ENCODE measurements around the gene CSGALNACT2. TPM values are rescaled to one million over a fixed set of nuclear protein-coding genes. Genes with fewer than 3 reads are reported as not detected.

CSGALNACT2 gene
- total RNA-seq, 2 experiments from 2014 or later, result 25.6 to 27.1 TPM

DNA sequence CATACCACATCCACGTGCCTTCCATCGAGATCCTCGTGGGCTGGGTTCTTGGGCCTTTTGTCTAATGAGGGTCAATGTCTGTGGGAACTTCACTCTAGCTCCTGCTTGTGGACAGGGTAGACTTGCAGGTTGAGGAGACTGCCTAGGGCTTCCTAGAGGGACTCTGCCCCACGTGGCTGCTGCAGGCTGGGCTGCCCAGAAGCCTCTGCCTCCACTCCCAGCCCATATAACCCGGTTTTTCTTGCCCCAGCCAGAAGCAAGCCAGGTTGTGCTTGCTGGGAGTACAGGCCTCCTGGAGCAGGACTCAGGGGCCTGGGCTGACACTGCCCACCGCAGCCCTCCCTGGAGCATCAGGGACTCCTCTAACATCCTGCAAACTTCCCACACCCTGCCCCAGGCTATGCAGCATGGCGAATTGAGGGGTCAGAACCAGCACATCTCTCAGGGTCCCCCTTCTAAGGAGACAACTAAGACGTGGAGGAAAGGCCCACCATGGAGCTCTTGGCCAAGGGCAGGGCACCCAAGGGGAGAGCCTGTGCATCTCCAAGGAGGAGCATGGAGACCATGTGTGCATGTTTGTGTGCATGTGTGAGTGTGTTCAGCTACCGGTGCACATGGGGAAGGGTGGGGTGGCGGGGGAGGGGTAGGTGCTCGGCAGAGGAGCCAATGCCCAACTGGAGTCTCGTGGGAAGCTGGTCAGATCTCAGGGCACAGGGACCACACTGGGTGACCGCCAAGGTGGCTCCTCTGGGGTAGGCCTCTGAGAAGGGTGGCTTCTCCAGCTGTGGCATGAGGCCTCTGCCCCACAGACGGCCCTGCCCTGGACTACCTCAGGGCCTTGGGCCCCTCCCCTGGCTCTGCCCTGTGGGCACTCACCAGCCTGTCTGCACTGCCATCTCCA, 66.0 kb downstream of the CSGALNACT2 start:
- H3K9me3 Mint-ChIP-seq, result no peaks in the 10 kb centered on the region
- no peak for DNase-seq
- no peak overlapping the region for H3K27ac Mint-ChIP-seq
- H3K4me1 Mint-ChIP-seq (ENCODE audit: low read depth), result peaks cover 4% of the 10 kb centered on the region
- CTCF ChIA-PET, result interaction anchor here (0.5 to 3.2 kb wide), 29 partner anchors 10 to 526 kb away, joined by 3 to 11 read pairs (median 3); partner anchors contain the start of gene CSGALNACT2
- H3K36me3 Mint-ChIP-seq (ENCODE audit: low read depth), result no peaks in the 10 kb centered on the region
- intact Hi-C loops (cut with micrococcal nuclease), result loop anchor here (1.0 to 10.0 kb wide), 3 partner anchors 83 to 269 kb away; no protein-coding TSS in a partner anchor
- H3K27me3 Mint-ChIP-seq (ENCODE audit: low read depth), result no peaks in the 10 kb centered on the region
- H3K4me3 Mint-ChIP-seq, result no peak overlapping the region

GRCh38 chr10:43204943-43205671, 66.9 kb downstream of the CSGALNACT2 start:
- H3K4me1 Mint-ChIP-seq (ENCODE audit: low read depth), result peaks cover 4% of the 10 kb centered on the region

DNA sequence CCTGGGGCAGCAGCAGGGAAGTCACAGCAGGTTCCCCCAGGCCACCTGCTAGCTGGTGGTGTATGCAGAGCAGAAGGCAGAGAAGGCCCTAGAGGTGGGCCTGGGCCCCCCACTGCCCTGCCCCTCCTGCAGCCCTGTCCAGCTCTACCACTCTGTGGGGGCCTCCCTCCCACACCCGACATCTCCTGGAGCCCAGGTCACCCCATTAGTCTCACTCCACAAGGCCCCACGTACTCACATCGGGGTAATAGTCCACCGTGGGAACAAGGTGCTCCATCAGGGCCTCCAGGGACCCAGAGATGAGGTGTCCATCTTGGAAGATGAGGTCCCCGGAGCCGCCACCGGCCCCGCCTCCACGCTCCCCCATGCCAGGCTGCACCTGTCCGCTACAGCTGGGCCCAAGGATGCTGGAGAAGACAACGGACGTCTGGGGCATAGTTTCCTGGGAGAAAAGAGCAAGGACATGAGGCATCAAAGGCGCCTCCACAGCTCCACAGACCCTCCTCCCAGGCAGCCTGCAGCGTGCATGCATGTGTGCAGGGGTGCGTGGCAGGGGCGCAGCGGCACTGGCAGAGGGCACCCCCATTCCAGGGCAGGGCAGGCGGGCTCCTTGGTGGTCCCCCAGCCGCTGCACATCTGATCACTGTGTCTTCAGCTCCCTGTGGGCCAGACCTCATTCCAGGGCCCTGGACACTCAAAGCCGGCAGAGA, 67.6 kb downstream of the CSGALNACT2 start:
- Mint-ChIP-seq H3K27me3 (ENCODE audit: low read depth) (no peaks in the 10 kb centered on the region), H3K4me3 (no peak overlapping the region), H3K27ac (no peak overlapping the region), H3K36me3 (ENCODE audit: low read depth) (no peaks in the 10 kb centered on the region), H3K9me3 (no peaks in the 10 kb centered on the region), H3K4me1 (ENCODE audit: low read depth) (peaks cover 4% of the 10 kb centered on the region)
- intact Hi-C loops (cut with micrococcal nuclease), result loop anchor here (1.0 to 10.0 kb wide), 5 partner anchors 51 to 271 kb away; no protein-coding TSS in a partner anchor
- CTCF ChIA-PET, result interaction anchor here (1.1 to 3.2 kb wide), 9 partner anchors 9 to 255 kb away, joined by 3 to 11 read pairs (median 5); no protein-coding TSS in a partner anchor
- DNase-seq, result no peak

More at GRCh38 chr10:43204943-43205671, 66.9 kb downstream of the CSGALNACT2 start:
- Mint-ChIP-seq H3K27me3 (ENCODE audit: low read depth) (no peaks in the 10 kb centered on the region), H3K27ac (no peak overlapping the region), H3K36me3 (ENCODE audit: low read depth) (no peaks in the 10 kb centered on the region), H3K4me3 (no peak overlapping the region), H3K9me3 (no peaks in the 10 kb centered on the region)
- intact Hi-C loops (cut with micrococcal nuclease), result loop anchor here (1.0 to 10.0 kb wide), 6 partner anchors 52 to 270 kb away; no protein-coding TSS in a partner anchor
- CTCF ChIA-PET, result interaction anchor here (0.7 to 3.2 kb wide), 24 partner anchors 10 to 485 kb away, joined by 3 to 11 read pairs (median 4); partner anchors contain the start of gene CSGALNACT2
- DNase-seq, result peak; percentile 73

DNA sequence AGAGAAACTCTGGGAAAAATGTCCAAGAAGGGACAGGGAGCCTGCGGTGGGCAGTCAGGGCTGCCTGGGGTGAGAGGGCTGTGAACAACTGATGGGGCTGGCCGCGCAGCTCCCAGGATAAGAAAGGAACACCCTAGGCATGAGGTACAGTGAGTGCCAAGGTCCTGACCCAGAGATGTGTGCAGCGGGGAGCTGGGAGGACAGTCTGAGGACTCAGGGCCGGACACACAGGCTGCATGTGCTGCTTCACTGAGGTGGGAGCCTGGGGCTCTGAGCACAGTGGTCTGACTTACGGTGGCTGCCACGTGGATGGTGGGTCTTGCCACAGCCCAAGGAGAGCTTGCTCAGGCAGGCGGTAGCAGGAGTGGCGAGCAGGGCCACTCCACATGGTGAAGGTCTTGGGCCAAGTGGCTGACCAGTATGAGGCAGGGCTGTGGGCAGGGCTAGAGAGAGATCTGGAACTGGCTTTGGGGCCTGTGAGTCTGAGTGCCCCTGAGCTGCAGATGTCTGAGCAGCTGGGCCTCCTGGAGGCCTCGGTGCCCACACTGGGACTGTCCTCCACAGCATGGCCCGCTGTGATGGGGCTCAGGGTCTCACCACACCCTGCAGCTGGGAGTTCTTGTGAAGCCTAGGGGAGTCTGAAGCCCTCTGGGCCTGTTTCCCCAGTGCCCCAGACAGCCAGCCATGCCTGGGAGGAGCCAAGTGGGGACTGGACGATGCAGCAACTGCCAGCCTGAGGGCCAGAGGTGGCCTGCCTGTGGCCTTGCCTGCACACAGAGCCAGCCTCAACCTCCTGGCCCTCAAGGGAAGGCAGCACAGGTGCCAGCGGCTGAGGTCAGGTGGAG, 68.4 kb downstream of the CSGALNACT2 start:
- Mint-ChIP-seq H3K4me1 (ENCODE audit: low read depth) (peaks cover 4% of the 10 kb centered on the region), H3K4me3 (no peak overlapping the region), H3K36me3 (ENCODE audit: low read depth) (no peaks in the 10 kb centered on the region), H3K27ac (no peak overlapping the region), H3K9me3 (no peaks in the 10 kb centered on the region), H3K27me3 (ENCODE audit: low read depth) (no peaks in the 10 kb centered on the region)
- intact Hi-C loops (cut with micrococcal nuclease), result loop anchor here (5.0 to 10.0 kb wide), 2 partner anchors 51 to 272 kb away; no protein-coding TSS in a partner anchor
- DNase-seq, result no peak
- CTCF ChIA-PET, result interaction anchor here (1.5 to 3.2 kb wide), 2 partner anchors 8 to 43 kb away, joined by 5 to 11 read pairs; no protein-coding TSS in a partner anchor

GRCh38 chr10:43208147-43209073, 70.2 kb downstream of the CSGALNACT2 start:
- H3K27ac Mint-ChIP-seq, result no peak overlapping the region
- no peaks in the 10 kb centered on the region for H3K27me3 Mint-ChIP-seq (ENCODE audit: low read depth)
- no peak overlapping the region for H3K4me3 Mint-ChIP-seq
- intact Hi-C loops (cut with micrococcal nuclease), result loop anchor here (5.0 to 10.0 kb wide), 2 partner anchors 49 to 274 kb away; no protein-coding TSS in a partner anchor
- peak; percentile 1 for DNase-seq
- H3K36me3 Mint-ChIP-seq (ENCODE audit: low read depth), result no peaks in the 10 kb centered on the region
- no peaks in the 10 kb centered on the region for H3K4me1 Mint-ChIP-seq (ENCODE audit: low read depth)
- CTCF ChIA-PET, result no interaction called here
- H3K9me3 Mint-ChIP-seq, result no peaks in the 10 kb centered on the region

GRCh38 chr10:43209074-43209455, 70.8 kb downstream of the CSGALNACT2 start:
- H3K9me3 Mint-ChIP-seq, result no peaks in the 10 kb centered on the region
- no peak overlapping the region for H3K4me3 Mint-ChIP-seq
- DNase-seq, result peak; percentile 3
- H3K27me3 Mint-ChIP-seq (ENCODE audit: low read depth), result no peaks in the 10 kb centered on the region
- CTCF ChIA-PET, result interaction anchor here (0.7 kb wide), 1 partner anchor 249 kb away, joined by 3 read pairs; no protein-coding TSS in a partner anchor
- no peaks in the 10 kb centered on the region for H3K4me1 Mint-ChIP-seq (ENCODE audit: low read depth)
- no peak overlapping the region for H3K27ac Mint-ChIP-seq
- intact Hi-C loops (cut with micrococcal nuclease), result loop anchor here (5.0 to 10.0 kb wide), 2 partner anchors 48 to 274 kb away; no protein-coding TSS in a partner anchor
- no peaks in the 10 kb centered on the region for H3K36me3 Mint-ChIP-seq (ENCODE audit: low read depth)

GRCh38 chr10:43209651-43210141, 71.5 kb downstream of the CSGALNACT2 start:
- DNase-seq, result peak; percentile 3
- intact Hi-C loops (cut with micrococcal nuclease), result loop anchor here (5.0 to 10.0 kb wide), 2 partner anchors 48 to 275 kb away; no protein-coding TSS in a partner anchor
- CTCF ChIA-PET, result interaction anchor here (0.7 kb wide), 1 partner anchor 248 kb away, joined by 3 read pairs; no protein-coding TSS in a partner anchor
- Mint-ChIP-seq H3K27me3 (ENCODE audit: low read depth) (no peaks in the 10 kb centered on the region), H3K9me3 (no peaks in the 10 kb centered on the region), H3K27ac (no peak overlapping the region), H3K36me3 (ENCODE audit: low read depth) (no peaks in the 10 kb centered on the region), H3K4me1 (ENCODE audit: low read depth) (no peaks in the 10 kb centered on the region), H3K4me3 (no peak overlapping the region)

DNA sequence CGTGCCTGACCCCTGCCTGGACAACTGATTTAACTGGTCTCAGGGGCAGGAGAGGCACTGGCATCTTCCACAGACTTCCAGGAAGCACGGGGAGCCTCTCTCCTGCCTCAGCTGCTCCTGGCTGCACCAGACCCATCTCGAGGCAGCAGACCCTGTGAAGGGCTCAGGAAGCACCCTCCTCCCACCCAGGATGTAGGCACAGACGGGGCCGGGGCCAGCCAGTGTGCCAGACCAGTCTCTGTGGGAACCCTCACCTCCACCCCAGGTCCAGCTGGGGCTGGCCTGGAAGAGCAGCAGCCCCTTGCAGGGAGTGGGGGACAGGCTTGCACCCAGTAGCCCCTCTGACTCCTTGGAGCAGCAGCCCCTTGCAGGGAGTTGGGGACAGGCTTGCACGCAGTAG, 72.3 kb downstream of the CSGALNACT2 start:
- Mint-ChIP-seq H3K27ac (no peak overlapping the region), H3K4me1 (ENCODE audit: low read depth) (no peaks in the 10 kb centered on the region), H3K9me3 (no peaks in the 10 kb centered on the region), H3K4me3 (no peak overlapping the region), H3K36me3 (ENCODE audit: low read depth) (no peaks in the 10 kb centered on the region), H3K27me3 (ENCODE audit: low read depth) (no peaks in the 10 kb centered on the region)
- CTCF ChIA-PET, result no interaction called here
- intact Hi-C loops (cut with micrococcal nuclease), result no loop called here
- no peak for DNase-seq

- Mint-ChIP-seq H3K4me3 (no peak overlapping the region), H3K27me3 (ENCODE audit: low read depth) (no peaks in the 10 kb centered on the region), H3K27ac (no peak overlapping the region), H3K36me3 (ENCODE audit: low read depth) (no peaks in the 10 kb centered on the region), H3K4me1 (ENCODE audit: low read depth) (no peaks in the 10 kb centered on the region), H3K9me3 (no peaks in the 10 kb centered on the region)
- CTCF ChIA-PET, result no interaction called here
- DNase-seq, result no peak
- intact Hi-C loops (cut with micrococcal nuclease), result no loop called here
Measured at GRCh38 chr10:43211030-43211429, 72.8 kb downstream of the CSGALNACT2 start.

DNA sequence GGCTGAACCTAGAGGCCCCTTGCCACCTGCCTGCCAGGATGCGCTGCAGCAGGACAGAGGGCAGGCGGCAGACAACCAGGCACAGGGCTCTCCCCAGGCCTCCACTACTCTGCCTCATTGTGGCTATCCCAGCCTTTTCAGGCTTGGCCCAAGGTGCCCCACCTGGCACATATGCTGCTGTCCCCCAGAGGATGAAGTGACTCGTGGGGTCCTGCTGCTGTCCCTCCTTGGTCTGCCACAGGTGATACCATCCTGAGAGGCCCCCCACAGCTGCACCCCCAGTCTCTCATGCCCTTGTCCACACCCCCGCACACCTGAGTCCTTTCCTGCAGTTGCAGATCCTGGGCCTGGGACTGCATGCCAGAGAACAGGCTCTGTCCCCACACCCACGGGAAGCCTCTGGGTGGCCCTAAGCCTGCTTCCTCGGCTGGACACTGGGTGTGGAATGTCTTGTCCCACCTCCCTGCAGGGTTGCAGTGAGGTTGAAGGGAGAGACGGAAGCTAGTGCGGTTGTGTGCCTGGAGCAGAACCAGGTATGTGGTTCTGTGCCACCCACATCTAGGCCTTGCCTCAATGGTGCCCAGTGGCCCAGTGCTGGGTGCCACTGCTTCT, 73.3 kb downstream of the CSGALNACT2 start:
- CTCF ChIA-PET, result no interaction called here
- no peaks in the 10 kb centered on the region for H3K4me1 Mint-ChIP-seq (ENCODE audit: low read depth)
- H3K9me3 Mint-ChIP-seq, result no peaks in the 10 kb centered on the region
- intact Hi-C loops (cut with micrococcal nuclease), result no loop called here
- H3K27me3 Mint-ChIP-seq (ENCODE audit: low read depth), result no peaks in the 10 kb centered on the region
- no peaks in the 10 kb centered on the region for H3K36me3 Mint-ChIP-seq (ENCODE audit: low read depth)
- DNase-seq, result no peak
- no peak overlapping the region for H3K4me3 Mint-ChIP-seq
- H3K27ac Mint-ChIP-seq, result no peak overlapping the region

Measured in activated naive CD4-positive, alpha-beta T cell treated with anti-CD3 and anti-CD28 coated beads for 36 hours (primary cell).